IMR-90 (cell line): Measurements from ENCODE around the gene PGPEP1. TPM values are rescaled to one million over a fixed set of nuclear protein-coding genes. Genes with fewer than 3 reads are reported as not detected.

ENCODE experiments used
- ATAC-seq: fragments of 200-7000 bp; cut with Tn5 transposase; 2 replicates; pipeline ENCODE4 v1.9.1; 2020; ENCODE audit warnings: low read depth, mild to moderate bottlenecking, moderate library complexity
- BruUV-seq: library from RNA; stranded (reverse); fragments of 400-500 nt; replicated peaks from 2 replicates; lab custom pipeline; 2021; lab: Mats Ljungman, UMichigan
- CTCF ChIA-PET: fragments of 300-600 bp; formaldehyde crosslinking; extraction: SDS; loops from one replicate; lab custom pipeline; 2021; ENCODE audit warnings: antibody characterized with exemption; lab: Yijun Ruan, JAX
- POLR2A ChIA-PET: fragments of 300-600 bp; sonication (Branson Sonifier 250); formaldehyde crosslinking; loops from one replicate; lab custom pipeline; 2022; ENCODE audit warnings: antibody characterized with exemption; ENCODE audit not compliant: unreplicated experiment; lab: Charles Lee
- DNase-seq: peaks from one replicate; pipeline ENCODE4 v3.0.0; 2013
- H2AFZ ChIP-seq: replicated peaks from 2 replicates; pipeline ENCODE3; 2013; ENCODE audit warnings: low read length, mild to moderate bottlenecking; ENCODE audit not compliant: poor library complexity
- H2AK5ac ChIP-seq: 2 replicates; pipeline ENCODE4 v1.6.1; 2013; ENCODE audit warnings: low read depth, low read length, inconsistent platforms
- H2AK9ac ChIP-seq: replicated peaks from 2 replicates; pipeline ENCODE3; 2013; ENCODE audit warnings: mild to moderate bottlenecking, low read depth, low read length, moderate library complexity; ENCODE audit not compliant: poor library complexity
- H2BK120ac ChIP-seq: 2 replicates; pipeline ENCODE4 v1.6.1; 2013; ENCODE audit warnings: low read depth, low read length, inconsistent platforms
- H2BK15ac ChIP-seq: 3 replicates; pipeline ENCODE4 v1.6.1; 2013; ENCODE audit warnings: low read depth, low read length, inconsistent platforms
- H2BK20ac ChIP-seq: 2 replicates; pipeline ENCODE4 v1.6.1; 2013; ENCODE audit warnings: low read depth, mild to moderate bottlenecking, inconsistent platforms, low read length, moderate library complexity
- H2BK5ac ChIP-seq: 2 replicates; pipeline ENCODE4 v1.6.1; 2013; ENCODE audit warnings: mild to moderate bottlenecking, low read depth, low read length, inconsistent platforms; ENCODE audit not compliant: poor library complexity, severe bottlenecking
- H3K14ac ChIP-seq: replicated peaks from 2 replicates; pipeline ENCODE4 v1.6.1; 2013; ENCODE audit warnings: low read depth, low read length, inconsistent platforms
- H3K18ac ChIP-seq: 2 replicates; pipeline ENCODE4 v1.6.1; 2013; ENCODE audit warnings: low read depth, low read length, control low read depth
- H3K23ac ChIP-seq: 2 replicates; pipeline ENCODE4 v1.6.1; 2013; ENCODE audit warnings: low read depth, low read length, inconsistent platforms
- H3K27ac ChIP-seq: 2 replicates; pipeline ENCODE4 v1.5.1; 2013; ENCODE audit warnings: mild to moderate bottlenecking, control low read depth, low read length; ENCODE audit not compliant: insufficient read depth
- H3K27me3 ChIP-seq: 2 replicates; pipeline ENCODE4 v1.6.1; 2013; ENCODE audit warnings: low read length; ENCODE audit not compliant: control insufficient read depth, insufficient read depth
- H3K36me3 ChIP-seq: 2 replicates; pipeline ENCODE4 v1.6.1; 2013; ENCODE audit warnings: low read length, mixed read lengths; ENCODE audit not compliant: control insufficient read depth, insufficient read depth
- H3K4ac ChIP-seq: 2 replicates; pipeline ENCODE4 v1.6.1; 2013; ENCODE audit warnings: low read depth, low read length, inconsistent platforms
- H3K4me1 ChIP-seq: 2 replicates; pipeline ENCODE4 v1.6.1; 2013; ENCODE audit warnings: low read length, mixed read lengths; ENCODE audit not compliant: control insufficient read depth, insufficient read depth
- H3K4me2 ChIP-seq: 2 replicates; pipeline ENCODE4 v1.6.1; 2013; ENCODE audit warnings: low read depth, mild to moderate bottlenecking, control low read depth, low read length, moderate library complexity
- H3K4me3 ChIP-seq: 2 replicates; pipeline ENCODE4 v1.5.1; 2013; ENCODE audit warnings: low read depth, mild to moderate bottlenecking, control low read depth, low read length, moderate library complexity; ENCODE audit not compliant: insufficient read depth
- H3K56ac ChIP-seq: 2 replicates; pipeline ENCODE4 v1.6.1; 2013; ENCODE audit warnings: low read length, inconsistent platforms; ENCODE audit not compliant: insufficient read depth; ENCODE audit errors: extremely low read depth
- H3K79me1 ChIP-seq, 2 experiments: 2 replicates each; pipeline ENCODE4 v1.6.1; 2013; ENCODE audit warnings: low read length in 2 of 2, inconsistent platforms in 1 of 2, low read depth in 1 of 2
- H3K9ac ChIP-seq: 2 replicates; pipeline ENCODE4 v1.6.1; 2013; ENCODE audit warnings: low read depth, low read length, control low read depth
- H3K9me1 ChIP-seq: 2 replicates; pipeline ENCODE4 v1.6.1; 2013; ENCODE audit warnings: low read length, inconsistent platforms; ENCODE audit not compliant: insufficient read depth
- H3K9me3 ChIP-seq: 2 replicates; pipeline ENCODE4 v1.6.1; 2013; ENCODE audit warnings: low read length; ENCODE audit not compliant: control insufficient read depth, insufficient read depth
- H4K20me1 ChIP-seq: 2 replicates; pipeline ENCODE4 v1.6.1; 2013; ENCODE audit warnings: low read length, inconsistent platforms; ENCODE audit not compliant: insufficient read depth
- H4K5ac ChIP-seq: 2 replicates; pipeline ENCODE4 v1.6.1; 2013; ENCODE audit warnings: mild to moderate bottlenecking, low read depth, low read length, control low read depth
- H4K8ac ChIP-seq, 2 experiments: 2 replicates each; pipeline ENCODE4 v1.6.1; 2013; ENCODE audit warnings: low read depth in 2 of 2, low read length in 2 of 2, control low read depth in 1 of 2, inconsistent platforms in 1 of 2
- H4K91ac ChIP-seq: 2 replicates; pipeline ENCODE4 v1.6.1; 2013; ENCODE audit warnings: low read depth, low read length, inconsistent platforms; ENCODE audit not compliant: insufficient read depth
- BHLHE40 ChIP-seq: fragments of 150-350 bp; IDR thresholded peaks from 2 replicates; pipeline ENCODE4 v1.6.1; 2016; ENCODE audit warnings: mild to moderate bottlenecking, low read depth, low read length
- CEBPB ChIP-seq: IDR thresholded peaks from 2 replicates; pipeline ENCODE4 v1.6.1; 2012; ENCODE audit warnings: low read depth, low read length, improper control_type of control experiment
- CTCF ChIP-seq: conservative IDR thresholded peaks from 2 replicates; pipeline ENCODE4 v1.5.1; 2012; ENCODE audit warnings: mild to moderate bottlenecking, low read depth, low read length, improper control_type of control experiment
- ELK1 ChIP-seq: fragments of 150-350 bp; IDR thresholded peaks from 2 replicates; pipeline ENCODE4 v1.6.1; 2016; ENCODE audit warnings: low read depth, mild to moderate bottlenecking, low read length, moderate library complexity, borderline replicate concordance
- FOS ChIP-seq: fragments of 150-350 bp; IDR thresholded peaks from 2 replicates; pipeline ENCODE4 v1.6.1; 2016; ENCODE audit warnings: low read depth, low read length
- MAFK ChIP-seq: IDR thresholded peaks from 2 replicates; pipeline ENCODE4 v1.6.1; 2012; ENCODE audit warnings: low read depth, low read length, improper control_type of control experiment
- MAZ ChIP-seq: IDR thresholded peaks from 2 replicates; pipeline ENCODE4 v1.6.1; 2012; ENCODE audit warnings: low read depth, mild to moderate bottlenecking, low read length, improper control_type of control experiment, moderate library complexity, borderline replicate concordance
- MXI1 ChIP-seq: IDR thresholded peaks from 2 replicates; pipeline ENCODE4 v1.6.1; 2012; ENCODE audit warnings: low read depth, mild to moderate bottlenecking, low read length, moderate library complexity, borderline replicate concordance
- NFE2L2 ChIP-seq: fragments of 150-350 bp; IDR thresholded peaks from 2 replicates; pipeline ENCODE4 v1.6.1; 2016; ENCODE audit warnings: low read depth, mild to moderate bottlenecking, low read length
- POLR2A ChIP-seq: IDR thresholded peaks from 2 replicates; pipeline ENCODE4 v1.6.1; 2012; ENCODE audit warnings: mild to moderate bottlenecking, low read depth, low read length
- RAD21 ChIP-seq: IDR thresholded peaks from 2 replicates; pipeline ENCODE4 v1.6.1; 2012; ENCODE audit warnings: low read length, improper control_type of control experiment
- RFX5 ChIP-seq: IDR thresholded peaks from 2 replicates; pipeline ENCODE4 v1.8.0; 2012; ENCODE audit warnings: low read depth, mild to moderate bottlenecking, low read length, moderate library complexity
- SMC3 ChIP-seq: fragments of 150-350 bp; IDR thresholded peaks from 2 replicates; pipeline ENCODE4 v1.6.1; 2016; ENCODE audit warnings: low read depth, mild to moderate bottlenecking, antibody characterized with exemption, low read length, moderate library complexity
- USF2 ChIP-seq: fragments of 150-350 bp; IDR thresholded peaks from 2 replicates; pipeline ENCODE4 v1.6.1; 2017; ENCODE audit warnings: mild to moderate bottlenecking, antibody characterized with exemption, low read length, low read depth
- WGBS, 2 experiments: methylation state at CpG; one replicate each; pipeline versions ENCODE4 v1.1.5 to v1.1.7; 2013; ENCODE audit warnings: missing lambda C conversion rate in 2 of 2; ENCODE audit not compliant: insufficient read length in 1 of 2; ENCODE audit errors: extremely low coverage in 2 of 2; 5-methylcytosine and 5-hydroxymethylcytosine counted together
- dilution Hi-C: fragments of 300-500 bp; cut with HindIII; formaldehyde crosslinking; loops from one replicate; pipeline ENCODE4 v1.14.3; 2018; ENCODE audit warnings: low sequenced_read_pairs; ENCODE audit not compliant: unreplicated experiment
- in situ Hi-C: fragments of 300-500 bp; cut with MboI; formaldehyde crosslinking; loops from 3 replicates; pipeline ENCODE4 v1.14.3; 2019; ENCODE audit warnings: low sequenced_read_pairs, inconsistent platforms, mixed read lengths
- intact Hi-C: fragments of 100-400 bp; cut with micrococcal nuclease; formaldehyde crosslinking; loops from 2 replicates; pipeline ENCODE4 v1.10.0; 2022
- polyA plus RNA-seq, 3 experiments: library from polyadenylated mRNA; depleted of rRNA; stranded (reverse); fragments of >200 nt; gene quantifications; 2 replicates each; pipeline ENCODE4 v1.2.3, GENCODE V29; 2012; ENCODE audit warnings: low replicate concordance in 1 of 3
- total RNA-seq: library from RNA; depleted of rRNA; stranded (reverse); fragments of >200 nt; gene quantifications from 2 replicates; pipeline ENCODE4 v1.2.3, GENCODE V29; 2012

PGPEP1 gene
- total and polyA plus RNA-seq, 2 of the 4 experiments (the other 2 are of a cell fraction) = 11.8 to 14.3 TPM

- no peak for ATAC-seq
- TF ChIP-seq BHLHE40 (no peak), SMC3 (no peak), ELK1 (no peak), NFE2L2 (no peak), USF2 (no peak), FOS (no peak), POLR2A (no peak), MXI1 (no peak), MAZ (no peak), MAFK (no peak), CTCF (no peak), CEBPB (no peak), RFX5 (no peak), RAD21 (no peak)
These were observed 74.2 kb downstream of the PGPEP1 start for GRCh38 chr19:18414504-18415177.

More at GRCh38 chr19:18414504-18415177, 74.2 kb downstream of the PGPEP1 start:
- Histone ChIP-seq H4K20me1 (no peaks in the 10 kb centered on the region), H3K9me1 (peaks cover 16% of the 10 kb centered on the region; the same call in 1 of the 2 replicates), H3K18ac (no peak overlapping the region; the same call in 1 of the 2 replicates), H3K14ac (peak overlapping the region; percentile 88), H3K9me3 (no peaks in the 10 kb centered on the region), H3K27me3 (no peaks in the 10 kb centered on the region), H3K36me3 (no peaks in the 10 kb centered on the region), H4K8ac (peak overlapping the region; percentile 88 to 96), H3K9ac (peak overlapping the region; percentile 50), H2AFZ (peak overlapping the region; percentile 98), H2BK20ac (peak overlapping the region; percentile 55; the same call in 1 of the 2 replicates), H4K91ac (peak overlapping the region; percentile 89; the same call in 1 of the 2 replicates), H2BK120ac (peak overlapping the region; percentile 83), H2BK15ac (peak overlapping the region; percentile 94; the same call in 2 of the 3 replicates), H4K5ac (peak overlapping the region; percentile 62), H3K79me1 (peaks cover 0 to 14% of the 10 kb centered on the region in 2 experiments; a peak in 2 of 4 replicates), H2AK9ac (peak overlapping the region; percentile 96), H3K4ac (peak overlapping the region; percentile 97), H3K4me1 (peaks cover 34% of the 10 kb centered on the region), H3K56ac (no peak overlapping the region), H3K4me2 (peak overlapping the region; percentile 27), H2BK5ac (peak overlapping the region; percentile 44), H2AK5ac (peak overlapping the region; percentile 94), H3K27ac (peak overlapping the region; percentile 78), H3K23ac (peak overlapping the region; percentile 82), H3K4me3 (no peak overlapping the region)
- ChIA-PET CTCF (interaction anchor here (0.8 to 1.3 kb wide), 2 partner anchors 37 to 86 kb away, joined by 3 to 4 read pairs; no protein-coding TSS in a partner anchor), POLR2A (no interaction called here)
- WGBS, 2 experiments = 30% methylated on average over 7 of the region's 11 CpGs; no CpG with 5 or more reads in 1 of the 2 experiments
- no TSS peak for BruUV-seq
- in situ Hi-C loops = loop anchor here (10.0 kb wide), 2 partner anchors 220 to 300 kb away; partner anchors contain the start of gene MPV17L2
- no peak for DNase-seq
- intact Hi-C loops = loop anchor here (5.0 to 10.0 kb wide), 2 partner anchors 137 to 210 kb away; partner anchors contain the start of gene RAB3A
- dilution Hi-C loops = no loop called here
